WTC11 (cell line): ENCODE data around the gene GSS.

Source experiments
- CREB1 ChIP-seq: sonication (generic); formaldehyde crosslinking; IDR thresholded peaks from 2 replicates; pipeline ENCODE4 v1.8.0; 2023; ENCODE audit warnings: mild to moderate bottlenecking, missing genetic modification reagents
- EMX1 ChIP-seq: fragments of 250-450 bp; sonication (Bioruptor Pico); IDR thresholded peaks from 2 replicates; pipeline ENCODE4 v1.8.0; 2021; ENCODE audit warnings: mild to moderate bottlenecking
- ESRRA ChIP-seq: sonication (generic); formaldehyde crosslinking; IDR thresholded peaks from 2 replicates; pipeline ENCODE4 v1.8.1; 2022; ENCODE audit warnings: mild to moderate bottlenecking, missing genetic modification reagents, borderline replicate concordance
- FOXJ3 ChIP-seq: sonication (generic); formaldehyde crosslinking; IDR thresholded peaks from 2 replicates; pipeline ENCODE4 v1.9.0; 2021; ENCODE audit warnings: missing genetic modification reagents, mild to moderate bottlenecking, borderline replicate concordance
- GABPB1 ChIP-seq: sonication (generic); formaldehyde crosslinking; IDR thresholded peaks from 2 replicates; pipeline ENCODE4 v1.8.1; 2023; ENCODE audit warnings: mild to moderate bottlenecking, missing genetic modification reagents
- JUN ChIP-seq: sonication (generic); formaldehyde crosslinking; IDR thresholded peaks from 2 replicates; pipeline ENCODE4 v1.8.0; 2023; ENCODE audit warnings: mild to moderate bottlenecking, missing genetic modification reagents
- TP53 ChIP-seq: sonication (generic); formaldehyde crosslinking; IDR thresholded peaks from 2 replicates; pipeline ENCODE4 v1.8.1; 2023; ENCODE audit warnings: mild to moderate bottlenecking, missing genetic modification reagents
- ZNF423 ChIP-seq: fragments of 250-450 bp; sonication (Bioruptor Pico); IDR thresholded peaks from 2 replicates; pipeline ENCODE4 v2.1.2; 2022; ENCODE audit warnings: mild to moderate bottlenecking, moderate library complexity
- ZNF671 ChIP-seq: fragments of 250-450 bp; sonication (Bioruptor Pico); IDR thresholded peaks from 2 replicates; pipeline ENCODE4 v1.8.0; 2021; ENCODE audit warnings: mild to moderate bottlenecking
- TF ChIP-seq, protein P1 (sequence below): fragments of 200-600 bp; IDR thresholded peaks from 2 replicates; pipeline ENCODE4 v1.8.0; 2022; ENCODE audit warnings: antibody characterized with exemption
- TF ChIP-seq, protein P2 (sequence below): sonication (generic); formaldehyde crosslinking; IDR thresholded peaks from 2 replicates; pipeline ENCODE4 v1.8.0; 2022; ENCODE audit warnings: mild to moderate bottlenecking, missing genetic modification reagents

DNA sequence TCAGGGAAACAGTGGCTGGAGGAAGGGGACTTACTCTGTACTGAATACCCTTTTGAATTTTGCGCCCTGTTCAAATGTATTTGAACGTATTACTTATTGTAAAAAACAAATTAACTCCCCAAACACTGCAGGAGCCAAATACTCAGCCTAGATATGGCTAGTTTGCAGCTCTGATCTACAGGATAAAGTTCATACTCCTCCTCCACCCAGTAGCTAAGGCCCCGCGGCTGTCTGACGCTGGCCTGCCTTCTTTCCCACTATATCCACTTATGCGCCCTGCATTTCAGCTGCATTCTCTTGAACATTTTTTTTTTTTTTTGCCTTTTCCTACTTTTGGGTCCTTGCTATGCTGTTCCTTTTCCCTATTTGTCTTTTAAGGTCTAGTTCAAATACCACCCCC lies 6.5 kb downstream of the GSS start:
- TF ChIP-seq FOXJ3 (CRISPR knock-in tag) = no peak
- TF ChIP-seq, protein P1, sequence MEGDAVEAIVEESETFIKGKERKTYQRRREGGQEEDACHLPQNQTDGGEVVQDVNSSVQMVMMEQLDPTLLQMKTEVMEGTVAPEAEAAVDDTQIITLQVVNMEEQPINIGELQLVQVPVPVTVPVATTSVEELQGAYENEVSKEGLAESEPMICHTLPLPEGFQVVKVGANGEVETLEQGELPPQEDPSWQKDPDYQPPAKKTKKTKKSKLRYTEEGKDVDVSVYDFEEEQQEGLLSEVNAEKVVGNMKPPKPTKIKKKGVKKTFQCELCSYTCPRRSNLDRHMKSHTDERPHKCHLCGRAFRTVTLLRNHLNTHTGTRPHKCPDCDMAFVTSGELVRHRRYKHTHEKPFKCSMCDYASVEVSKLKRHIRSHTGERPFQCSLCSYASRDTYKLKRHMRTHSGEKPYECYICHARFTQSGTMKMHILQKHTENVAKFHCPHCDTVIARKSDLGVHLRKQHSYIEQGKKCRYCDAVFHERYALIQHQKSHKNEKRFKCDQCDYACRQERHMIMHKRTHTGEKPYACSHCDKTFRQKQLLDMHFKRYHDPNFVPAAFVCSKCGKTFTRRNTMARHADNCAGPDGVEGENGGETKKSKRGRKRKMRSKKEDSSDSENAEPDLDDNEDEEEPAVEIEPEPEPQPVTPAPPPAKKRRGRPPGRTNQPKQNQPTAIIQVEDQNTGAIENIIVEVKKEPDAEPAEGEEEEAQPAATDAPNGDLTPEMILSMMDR = no peak
- TF ChIP-seq GABPB1 (CRISPR knock-in tag) = no peak
- TF ChIP-seq CREB1 = no peak
- no peak for TF ChIP-seq ESRRA (CRISPR knock-in tag)
- TF ChIP-seq ZNF671 (CRISPR knock-in tag) = no peak
- TF ChIP-seq, protein P2, sequence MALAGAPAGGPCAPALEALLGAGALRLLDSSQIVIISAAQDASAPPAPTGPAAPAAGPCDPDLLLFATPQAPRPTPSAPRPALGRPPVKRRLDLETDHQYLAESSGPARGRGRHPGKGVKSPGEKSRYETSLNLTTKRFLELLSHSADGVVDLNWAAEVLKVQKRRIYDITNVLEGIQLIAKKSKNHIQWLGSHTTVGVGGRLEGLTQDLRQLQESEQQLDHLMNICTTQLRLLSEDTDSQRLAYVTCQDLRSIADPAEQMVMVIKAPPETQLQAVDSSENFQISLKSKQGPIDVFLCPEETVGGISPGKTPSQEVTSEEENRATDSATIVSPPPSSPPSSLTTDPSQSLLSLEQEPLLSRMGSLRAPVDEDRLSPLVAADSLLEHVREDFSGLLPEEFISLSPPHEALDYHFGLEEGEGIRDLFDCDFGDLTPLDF (CRISPR knock-in tag) = no peak
- no peak for TF ChIP-seq ZNF423 (CRISPR knock-in tag)
- no peak for TF ChIP-seq EMX1 (CRISPR knock-in tag)
- no peak for TF ChIP-seq JUN (CRISPR knock-in tag)
- no peak for TF ChIP-seq TP53
